ENCODE results near the gene AZU1. TPM values are rescaled to one million over a fixed set of nuclear protein-coding genes. Genes with fewer than 3 reads are reported as not detected.

Gene AZU1
- total RNA-seq, 1 experiment from 2014 or later: not detected

GRCh38 chr19:854549-854948 is 26.9 kb downstream of the AZU1 start:
- ATAC-seq (no peak), DNase-seq (ENCODE audit: low read depth, low spot score) (no peak)
- Histone ChIP-seq H3K4me3 (replicated peaks in 1 of 2; ENCODE audit: low read depth in 1 of 2, low read length in 2 of 2) (no peak overlapping the region), H3K9me2 (ENCODE audit: insufficient read depth) (no peaks in the 10 kb centered on the region), H2AFZ (ENCODE audit: low read depth, low read length, poor library complexity, severe bottlenecking) (no peak overlapping the region), H3K4me2 (ENCODE audit: low read length) (no peak overlapping the region), H3K9me3 (ENCODE audit: control insufficient read depth in 1 of 2, insufficient read depth in 1 of 2, low read depth in 1 of 2, low read length in 2 of 2) (no peaks in the 10 kb centered on the region), H4K20me1 (ENCODE audit: insufficient read depth) (no peaks in the 10 kb centered on the region), H3K27me3 (ENCODE audit: insufficient read depth, low read length) (no peaks in the 10 kb centered on the region), H3K9ac (ENCODE audit: low read length) (no peak overlapping the region), H3K27ac (ENCODE audit: low read depth, low read length) (no peak overlapping the region), H3K36me3 (ENCODE audit: control insufficient read depth in 1 of 2, insufficient read depth in 2 of 2, low read length in 2 of 2) (no peaks in the 10 kb centered on the region), H3K4me1 (ENCODE audit: control insufficient read depth in 1 of 2, insufficient read depth in 2 of 2, low read length in 2 of 2) (peaks cover 12 to 21% of the 10 kb centered on the region in 2 experiments), H3K79me2 (ENCODE audit: insufficient read depth, low read length) (no peaks in the 10 kb centered on the region)
- TF ChIP-seq ZFX (IDR thresholded peaks at IDR 0.05) (no peak), POLR2A (IDR thresholded peaks at IDR 0.05; ENCODE audit: borderline replicate concordance, extremely low read depth, insufficient read depth, insufficient read length) (no peak), RAD21 (IDR thresholded peaks at IDR 0.05; ENCODE audit: low read depth) (no peak), SRF (IDR thresholded peaks at IDR 0.05; ENCODE audit: low read depth) (no peak), ZBTB33 (IDR thresholded peaks at IDR 0.05; ENCODE audit: extremely low read depth, insufficient replicate concordance, low read length) (no peak), MAX (IDR thresholded peaks at IDR 0.05) (no peak), SP1 (IDR thresholded peaks at IDR 0.05; ENCODE audit: low read depth) (no peak), ZNF274 (IDR thresholded peaks at IDR 0.05; ENCODE audit: low read depth, low read length) (no peak), FOSL1 (IDR thresholded peaks at IDR 0.05; ENCODE audit: low read depth) (no peak), EGR1 (IDR thresholded peaks at IDR 0.05; ENCODE audit: low read depth) (no peak), REST (IDR thresholded peaks at IDR 0.05; ENCODE audit: low read depth) (no peak), TCF7L2 (IDR thresholded peaks at IDR 0.05; ENCODE audit: borderline replicate concordance, extremely low read depth, insufficient read depth, insufficient read length) (no peak), CTCF (IDR thresholded peaks at IDR 0.05 in 2 of 3, conservative IDR thresholded peaks at IDR 0.05 in 1 of 3; ENCODE audit: borderline replicate concordance in 1 of 3, insufficient read depth in 1 of 3, low read depth in 2 of 3, low read length in 2 of 3) (no peak), POLR2AphosphoS5 (IDR thresholded peaks at IDR 0.05; ENCODE audit: low read depth, low read length) (no peak), JUND (IDR thresholded peaks at IDR 0.05) (no peak)
- ChIA-PET RAD21 (ENCODE audit: low non-redundant PET in 1 of 2, low total read pairs in 2 of 2, uncharacterized antibody in 2 of 2, unreplicated experiment in 2 of 2) (no interaction called here), POLR2A (interaction anchor here (0.6 kb wide), 1 partner anchor 88 kb away, joined by 3 read pairs; no protein-coding TSS in a partner anchor), CTCF (no interaction called here)
- no TSS peak for BruUV-seq (replicated peaks)
- intact Hi-C loops (cut with micrococcal nuclease): no loop called here

Measured in HCT116 (cell line).